Ovary (tissue), 9 donors: ENCODE results near the gene TRAPPC10. TPM values are rescaled to one million over a fixed set of nuclear protein-coding genes. Genes with fewer than 3 reads are reported as not detected.

Experiments used
- DNase-seq, 5 donors: peaks; one replicate each; pipeline ENCODE4 v3.0.0-alpha.2; 2019 to 2020
- H3K27ac ChIP-seq, 2 donors: fragments of 200-600 bp; one replicate each; pipeline versions ENCODE4 v1.5.1 to v1.8.0; 2019 to 2022
- H3K27me3 ChIP-seq: fragments of 200-600 bp; one replicate; pipeline ENCODE4 v1.8.0; 2022
- H3K36me3 ChIP-seq: fragments of 200-600 bp; sonication (generic); one replicate; pipeline ENCODE4 v1.5.1; 2019
- H3K4me1 ChIP-seq: one replicate; pipeline ENCODE4 v1.8.1; 2013; ENCODE audit warnings: mild to moderate bottlenecking, moderate library complexity; ENCODE audit not compliant: insufficient read depth
- H3K4me3 ChIP-seq: fragments of 200-600 bp; sonication (generic); one replicate; pipeline ENCODE4 v1.5.1; 2017
- H3K9me3 ChIP-seq, 2 donors: fragments of 200-600 bp in 1 of 2; sonication (generic) in 1 of 2; one replicate each; pipeline versions ENCODE4 v1.5.1 to v1.8.1; 2013 to 2019; ENCODE audit warnings: mild to moderate bottlenecking in 1 of 2, moderate library complexity in 1 of 2
- CTCF ChIP-seq, 3 donors: fragments of 450-650 bp in 2 of 3; fragments of 200-600 bp in 1 of 3; IDR thresholded peaks; one replicate each; pipeline versions ENCODE4 v1.5.1 to v1.8.0; 2016 to 2022; ENCODE audit warnings: antibody characterized with exemption in 3 of 3, mild to moderate bottlenecking in 1 of 3
- EP300 ChIP-seq: sonication (generic); formaldehyde crosslinking; IDR thresholded peaks from one replicate; pipeline ENCODE4 v1.6.1; 2017; ENCODE audit warnings: antibody characterized with exemption
- POLR2A ChIP-seq: fragments of 450-650 bp; IDR thresholded peaks from one replicate; pipeline ENCODE4 v1.6.1; 2017; ENCODE audit warnings: antibody characterized with exemption, mild to moderate bottlenecking, moderate library complexity
- WGBS, 3 donors: extraction: QIAGEN DNeasy Blood & Tissue Kit in 1 of 3; methylation state at CpG; one replicate each; pipeline versions ENCODE4 v1.1.5 to v1.1.7; 2013 to 2017; 5-methylcytosine and 5-hydroxymethylcytosine counted together
- intact Hi-C, 4 donors: fragments of 100-400 bp; cut with DNase I; formaldehyde crosslinking; loops; one replicate each; pipeline versions ENCODE4 v1.11.0 to v1.15.1; 2022 to 2023
- polyA plus RNA-seq, 2 donors: library from polyadenylated mRNA; stranded (reverse); fragments of 200-250 nt in 1 of 2; fragments of 350-450 nt in 1 of 2; fragmentation: Illumina TruSeq in 1 of 2; extraction: RNeasy Lipid Tissue Mini Kit (QIAGEN cat#74804) in 1 of 2; gene quantifications; one replicate each; pipeline ENCODE4 v1.2.3, GENCODE V29; 2013 to 2014
- total RNA-seq, 7 donors: library from RNA; depleted of rRNA in 2 of 7; stranded (reverse); fragments of >200 nt in 2 of 7; fragmentation: NEBNext Ultra II Directional in 3 of 7; extraction: Animal tissue kit (Norgen Biotek cat#: 25700) in 3 of 7; gene quantifications; one replicate each; pipeline versions ENCODE4 v1.1.0 to v1.2.4, GENCODE V29; 2016 to 2023
- donor health status: DM: no; HTN: no; CAD: no; lungs with moderate emphysema.
- donor health status: DM: no; HTN: no; CAD: no.
- donor health status: Bipolar disorder and iron deficiency.
- donor health status: DM: yes; HTN: yes; CAD: no.
- donor health status: DM: no; HTN: no; CAD: no.
- donor health status: DM: yes; HTN: yes; CAD: no.

Gene TRAPPC10
- total and polyA plus RNA-seq, 9 donors = 7.9 to 30.1 (median 21.3) TPM

GRCh38 chr21:43989401-43989800 lies 22.7 kb upstream of the TRAPPC10 start:
- 85 to 92% (median 85%) methylated on average over 7 of the region's 7 CpGs for WGBS, 3 donors
- Histone ChIP-seq H3K36me3 (no peaks in the 10 kb centered on the region), H3K27ac (no peak overlapping the region), H3K4me3 (no peak overlapping the region), H3K9me3 (no peaks in the 10 kb centered on the region), H3K27me3 (no peaks in the 10 kb centered on the region), H3K4me1 (peaks cover 13% of the 10 kb centered on the region)
- DNase-seq = no peak
- TF ChIP-seq POLR2A (no peak), CTCF (IDR thresholded peaks at IDR 0.05) (no peak), EP300 (no peak)
- intact Hi-C loops = no loop called here

GRCh38 chr21:43991447-43991991 lies 20.6 kb upstream of the TRAPPC10 start:
- WGBS, 3 donors = 17 to 37% (median 36%) methylated on average over 33 of the region's 33 CpGs
- peak in 4 of 5 donors; percentile 45 to 67 (median 54) for DNase-seq
- no peaks in the 10 kb centered on the region for H3K36me3 ChIP-seq
- intact Hi-C loops = no loop called here
- H3K4me3 ChIP-seq = no peak overlapping the region
- peaks cover 13% of the 10 kb centered on the region for H3K4me1 ChIP-seq
- no peak overlapping the region for H3K27ac ChIP-seq
- H3K27me3 ChIP-seq = no peaks in the 10 kb centered on the region
- TF ChIP-seq EP300 (no peak), POLR2A (no peak)
- no peaks in the 10 kb centered on the region for H3K9me3 ChIP-seq

- no peaks in the 10 kb centered on the region for H3K36me3 ChIP-seq
- 87 to 88% (median 88%) methylated on average over 11 of the region's 11 CpGs for WGBS, 3 donors
- H3K27me3 ChIP-seq = no peaks in the 10 kb centered on the region
- H3K9me3 ChIP-seq = no peaks in the 10 kb centered on the region
- no peak overlapping the region for H3K27ac ChIP-seq
- no peak overlapping the region for H3K4me3 ChIP-seq
- peaks cover 9% of the 10 kb centered on the region for H3K4me1 ChIP-seq
- peak in 1 of 5 donors; percentile 20 for DNase-seq
- intact Hi-C loops = no loop called here
- TF ChIP-seq EP300 (no peak), CTCF (IDR thresholded peaks at IDR 0.05) (no peak), POLR2A (no peak)
Measured at GRCh38 chr21:43992121-43992520, 20.0 kb upstream of the TRAPPC10 start.

GRCh38 chr21:43993420-43993934 lies 18.6 kb upstream of the TRAPPC10 start:
- H3K27me3 ChIP-seq = no peaks in the 10 kb centered on the region
- peaks cover 4% of the 10 kb centered on the region for H3K4me1 ChIP-seq
- TF ChIP-seq EP300 = no peak
- TF ChIP-seq CTCF (IDR thresholded peaks at IDR 0.05) = no peak
- TF ChIP-seq POLR2A = no peak
- WGBS, 3 donors = 82 to 87% (median 83%) methylated on average over 18 of the region's 18 CpGs
- H3K9me3 ChIP-seq = no peaks in the 10 kb centered on the region
- no peaks in the 10 kb centered on the region for H3K36me3 ChIP-seq
- DNase-seq = peak in 1 of 5 donors; percentile 13
- no peak overlapping the region for H3K27ac ChIP-seq
- no peak overlapping the region for H3K4me3 ChIP-seq
- intact Hi-C loops = no loop called here

- Histone ChIP-seq H3K4me1 (peaks cover 4% of the 10 kb centered on the region), H3K4me3 (no peak overlapping the region), H3K27ac (no peak overlapping the region), H3K36me3 (no peaks in the 10 kb centered on the region), H3K9me3 (no peaks in the 10 kb centered on the region), H3K27me3 (no peaks in the 10 kb centered on the region)
- WGBS, 3 donors = 65 to 80% (median 71%) methylated on average over 11 of the region's 11 CpGs
- intact Hi-C loops = no loop called here
- DNase-seq = peak in 2 of 5 donors; percentile 9 to 13
- no peak for TF ChIP-seq EP300
- no peak for TF ChIP-seq POLR2A
- no peak for TF ChIP-seq CTCF (IDR thresholded peaks at IDR 0.05)
Measured at GRCh38 chr21:43994085-43994484, 18.0 kb upstream of the TRAPPC10 start.
